Left ventricle myocardium inferior (tissue), 1 donor: ENCODE measurements around the gene BGN. TPM values are rescaled to one million over a fixed set of nuclear protein-coding genes. Genes with fewer than 3 reads are reported as not detected.

Source experiments
- DNase-seq: peaks from one replicate; pipeline ENCODE4 v3.0.0-alpha.2; 2020
- H3K27ac ChIP-seq: fragments of 200-600 bp; replicated peaks from 2 replicates; pipeline ENCODE4 v1.8.0; 2021
- H3K27me3 ChIP-seq: fragments of 200-600 bp; 2 replicates; pipeline ENCODE4 v1.8.0; 2021; ENCODE audit warnings: low read depth
- H3K36me3 ChIP-seq: fragments of 200-600 bp; 2 replicates; pipeline ENCODE4 v1.8.0; 2021
- H3K4me1 ChIP-seq: fragments of 200-600 bp; 2 replicates; pipeline ENCODE4 v1.8.0; 2021
- H3K4me3 ChIP-seq: fragments of 200-600 bp; 2 replicates; pipeline ENCODE4 v1.8.0; 2021; ENCODE audit warnings: mild to moderate bottlenecking, moderate library complexity
- H3K9me3 ChIP-seq: fragments of 200-600 bp; replicated peaks from 2 replicates; pipeline ENCODE4 v1.8.0; 2021
- CTCF ChIP-seq: fragments of 200-600 bp; IDR thresholded peaks from 2 replicates; pipeline ENCODE4 v1.8.0; 2021; ENCODE audit warnings: antibody characterized with exemption, mild to moderate bottlenecking, borderline replicate concordance
- intact Hi-C: fragments of 100-400 bp; cut with micrococcal nuclease; formaldehyde crosslinking; loops from one replicate; pipeline ENCODE4 v1.11.0; 2022
- total RNA-seq: library from RNA; stranded (reverse); fragmentation: NEBNext Ultra II Directional; extraction: Animal tissue kit (Norgen Biotek cat#: 25700); gene quantifications from one replicate; pipeline ENCODE4 v1.2.1, GENCODE V29; 2021
- donor health status: DM: no; HTN: yes; CAD: no; lungs with severe emphysema.

BGN gene
- total RNA-seq, 1 donor from 2014 or later, result 84.3 TPM

GRCh38 chrX:153512501-153512893, 17.7 kb downstream of the BGN start:
- no peaks in the 10 kb centered on the region for H3K9me3 ChIP-seq
- no peak overlapping the region for H3K27ac ChIP-seq
- intact Hi-C loops, result no loop called here
- no peaks in the 10 kb centered on the region for H3K4me1 ChIP-seq
- TF ChIP-seq CTCF, result no peak
- H3K4me3 ChIP-seq, result no peak overlapping the region
- DNase-seq, result no peak
- H3K36me3 ChIP-seq, result no peaks in the 10 kb centered on the region
- peaks cover 13% of the 10 kb centered on the region for H3K27me3 ChIP-seq

GRCh38 chrX:153513265-153513664, 18.5 kb downstream of the BGN start:
- Histone ChIP-seq H3K4me3 (no peak overlapping the region), H3K9me3 (no peaks in the 10 kb centered on the region), H3K27me3 (peaks cover 20% of the 10 kb centered on the region), H3K4me1 (no peaks in the 10 kb centered on the region), H3K36me3 (no peaks in the 10 kb centered on the region), H3K27ac (no peak overlapping the region)
- intact Hi-C loops, result no loop called here
- no peak for DNase-seq
- no peak for TF ChIP-seq CTCF

- Histone ChIP-seq H3K4me1 (no peaks in the 10 kb centered on the region), H3K27ac (no peak overlapping the region), H3K36me3 (no peaks in the 10 kb centered on the region), H3K27me3 (peaks cover 30% of the 10 kb centered on the region), H3K4me3 (no peak overlapping the region), H3K9me3 (no peaks in the 10 kb centered on the region)
- no peak for TF ChIP-seq CTCF
- no peak for DNase-seq
- intact Hi-C loops, result no loop called here
Measured at GRCh38 chrX:153514259-153514658, 19.5 kb downstream of the BGN start.

GRCh38 chrX:153515435-153515834, 20.7 kb downstream of the BGN start:
- Histone ChIP-seq H3K4me3 (no peak overlapping the region), H3K27ac (no peak overlapping the region), H3K36me3 (no peaks in the 10 kb centered on the region), H3K4me1 (no peaks in the 10 kb centered on the region), H3K9me3 (no peaks in the 10 kb centered on the region), H3K27me3 (peaks cover 42% of the 10 kb centered on the region)
- no peak for TF ChIP-seq CTCF
- intact Hi-C loops, result no loop called here
- DNase-seq, result no peak

- intact Hi-C loops, result no loop called here
- H3K27ac ChIP-seq, result no peak overlapping the region
- H3K4me1 ChIP-seq, result no peaks in the 10 kb centered on the region
- no peaks in the 10 kb centered on the region for H3K36me3 ChIP-seq
- TF ChIP-seq CTCF, result no peak
- no peak overlapping the region for H3K4me3 ChIP-seq
- peaks cover 48% of the 10 kb centered on the region for H3K27me3 ChIP-seq
- no peaks in the 10 kb centered on the region for H3K9me3 ChIP-seq
- no peak for DNase-seq
Measured at GRCh38 chrX:153516073-153516472, 21.3 kb downstream of the BGN start.

- no peak for TF ChIP-seq CTCF
- peaks cover 61% of the 10 kb centered on the region for H3K27me3 ChIP-seq
- H3K36me3 ChIP-seq, result no peaks in the 10 kb centered on the region
- H3K9me3 ChIP-seq, result no peaks in the 10 kb centered on the region
- no peak within 1 kb of the TSS for H3K27ac ChIP-seq
- intact Hi-C loops, result no loop called here
- H3K4me1 ChIP-seq, result no peaks in the 10 kb centered on the region
- no peak for DNase-seq
- H3K4me3 ChIP-seq, result no peak within 1 kb of the TSS
Measured at GRCh38 chrX:153517423-153517822, 22.6 kb downstream of the BGN start, which contains the start of gene ATP2B3. ATP2B3 (plus strand) TSS chrX:153517642; CDS start chrX:153536248, 18,606 bp downstream.
